SW 1271 (cell line): ENCODE results near the gene FLOT1.
A peak's percentile ranks its signal among the peaks of the same experiment; 100 is the strongest.

Source experiments
- DNase-seq, 2 experiments: peaks; one replicate each; lab custom pipeline; 2025; lab: John Stamatoyannopoulos, UW

The FLOT1 gene

DNA sequence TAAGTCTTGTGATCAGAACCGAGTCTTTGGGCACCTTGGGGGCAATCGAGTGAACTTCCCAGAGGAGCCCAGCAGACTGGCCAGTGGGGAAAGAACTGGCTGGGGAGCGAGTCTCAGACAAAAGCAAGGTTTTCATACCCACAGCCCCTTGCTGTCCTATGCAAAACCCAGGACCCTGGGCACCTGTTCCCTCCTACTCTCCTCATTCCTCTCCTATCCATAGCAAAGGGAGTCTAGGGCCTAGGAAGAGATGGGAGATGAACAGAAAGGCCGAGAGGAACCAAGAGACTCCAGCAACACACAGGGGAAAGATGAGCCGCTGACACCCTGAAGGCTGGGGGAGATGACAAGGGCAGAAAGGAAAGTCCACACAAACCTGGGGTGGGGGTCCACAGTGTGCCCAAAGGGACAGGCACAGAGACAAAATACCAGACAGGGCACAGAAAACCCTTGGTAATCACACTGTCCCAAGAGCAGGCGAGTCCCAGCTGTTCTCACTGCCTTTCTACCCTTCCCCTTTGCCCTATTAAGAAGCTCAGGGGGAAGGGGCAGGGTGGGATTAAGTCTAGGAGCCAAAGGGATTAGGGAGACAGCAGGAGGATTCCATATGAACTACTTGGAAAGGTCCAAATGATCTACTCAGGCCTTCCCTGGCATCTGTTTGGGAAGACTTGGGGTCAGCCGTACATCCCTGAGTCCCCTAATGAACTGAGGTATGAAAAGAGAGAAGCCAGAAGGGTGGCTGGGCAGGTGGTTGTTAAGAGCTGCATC, 62.5 kb downstream of the FLOT1 start:
- no peak for DNase-seq

DNA sequence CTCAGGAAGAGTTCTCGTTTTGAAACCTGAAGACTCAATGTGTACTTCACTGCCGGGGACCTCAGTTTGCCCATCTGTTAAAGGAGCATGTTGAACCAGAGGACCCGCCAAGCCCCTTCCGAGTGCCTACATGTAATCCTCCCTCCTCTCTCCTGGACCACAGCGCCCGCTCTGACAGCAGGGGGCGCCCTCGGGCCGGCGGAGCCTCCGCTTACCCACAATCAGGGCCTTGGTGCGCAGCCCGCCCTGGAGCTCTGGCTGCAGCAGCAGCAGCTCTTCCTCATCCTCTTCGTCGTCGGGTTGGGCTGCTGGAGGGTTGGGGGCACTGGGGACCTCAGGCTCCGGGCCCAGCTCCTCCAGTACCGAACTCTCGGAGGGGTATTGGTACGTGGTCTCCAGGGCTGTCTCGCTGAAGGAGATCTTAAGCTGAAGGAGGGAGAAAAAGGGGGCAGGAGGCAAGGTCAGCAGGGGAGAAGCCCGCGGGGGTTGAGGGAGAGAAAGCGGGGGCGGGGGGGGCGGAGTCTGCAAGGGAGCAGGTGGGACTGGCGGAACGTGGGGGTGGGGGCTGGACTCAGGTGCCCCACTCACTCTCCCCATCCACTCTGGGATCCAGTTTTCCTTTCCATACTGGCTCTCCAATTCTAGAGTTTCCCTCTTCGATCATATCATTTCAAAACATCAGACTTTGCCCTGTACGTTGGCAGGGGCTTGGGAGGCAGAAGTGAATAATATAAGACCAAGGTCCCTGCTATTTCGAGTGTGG, 63.3 kb downstream of the FLOT1 start:
- peak in 1 of 2 experiments; percentile 61 for DNase-seq
